NCI-H1417 treated with DMSO at 0.1 percent for 48 hours (cell line): ENCODE measurements around the gene NUDCD3.

Experiments
- DNase-seq: peaks from one replicate; lab custom pipeline; 2025; lab: John Stamatoyannopoulos, UW

Gene NUDCD3

DNA sequence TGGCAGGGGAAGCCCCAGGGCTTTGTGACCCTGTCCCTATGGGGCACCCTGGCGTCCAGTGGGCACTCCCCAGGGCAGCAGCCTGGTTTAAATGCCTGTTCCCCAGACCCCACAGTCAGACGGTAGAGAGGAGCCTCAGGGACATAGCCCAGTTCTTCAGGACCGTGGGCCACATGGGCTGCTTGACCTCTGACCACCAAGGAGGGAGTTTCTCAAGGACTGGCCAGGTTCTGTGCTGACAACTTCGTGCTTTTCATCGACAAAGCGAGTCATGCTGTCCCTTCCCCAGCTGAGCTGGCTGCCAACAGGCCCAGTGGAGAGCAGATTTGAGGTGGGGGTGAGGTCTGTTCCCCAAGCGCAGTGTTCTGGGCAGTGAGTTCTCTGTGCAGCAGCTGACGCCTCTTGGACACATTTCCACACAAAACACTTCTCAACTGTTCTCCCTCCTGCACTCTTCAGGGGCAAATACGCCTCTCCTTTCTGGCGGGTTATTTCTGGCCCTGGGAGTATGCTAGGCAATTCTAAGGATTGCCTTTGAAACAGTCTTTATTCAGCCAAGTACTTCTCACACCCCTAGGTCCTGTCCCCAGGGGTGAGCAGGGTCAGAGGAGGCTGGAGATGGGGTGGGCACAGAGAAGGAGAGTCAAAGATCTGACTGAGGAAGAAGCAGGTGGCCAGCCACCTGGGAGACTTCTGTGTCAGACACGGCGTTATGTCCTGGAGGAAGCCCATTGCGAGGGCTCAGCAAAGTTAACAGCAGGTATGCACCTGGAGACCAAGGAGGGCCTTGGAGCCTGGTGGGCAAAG lies 107.8 kb downstream of the NUDCD3 start:
- DNase-seq, result no peak

DNA sequence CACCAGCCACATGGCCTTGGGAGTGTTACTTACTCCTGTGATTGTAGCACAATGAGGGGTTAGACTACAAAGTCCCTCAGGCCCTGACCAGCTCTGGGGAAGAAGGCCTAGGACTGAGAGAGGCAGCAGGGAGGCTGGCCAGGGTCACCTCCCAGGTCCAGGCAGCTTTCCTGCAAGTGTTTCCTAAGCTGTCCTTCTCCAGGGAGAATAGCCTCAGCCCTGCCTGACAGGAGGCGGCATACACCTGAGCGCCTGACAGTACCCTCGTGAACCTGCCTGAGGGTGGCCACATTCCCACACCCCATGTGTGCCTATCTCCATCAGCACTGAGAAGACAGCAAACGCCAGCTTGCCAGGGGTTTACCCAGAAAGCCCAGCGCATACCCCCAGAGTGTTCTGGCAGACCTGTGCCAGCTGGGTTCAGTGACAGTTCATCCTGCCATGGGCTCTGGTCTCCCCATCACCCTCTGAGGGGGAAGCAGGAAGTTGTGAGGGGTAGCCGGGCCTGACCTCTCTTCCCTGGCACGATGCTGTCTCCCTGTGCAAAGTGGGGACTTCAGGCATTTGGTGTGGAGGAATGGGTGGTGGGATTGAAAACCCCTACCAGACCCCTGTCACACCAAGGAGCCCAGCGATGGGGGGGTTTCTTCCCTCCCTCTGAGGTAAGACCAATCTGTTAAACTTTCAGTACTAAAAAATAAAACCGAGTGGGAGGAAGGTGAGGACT lies 108.8 kb downstream of the NUDCD3 start:
- no peak for DNase-seq

DNA sequence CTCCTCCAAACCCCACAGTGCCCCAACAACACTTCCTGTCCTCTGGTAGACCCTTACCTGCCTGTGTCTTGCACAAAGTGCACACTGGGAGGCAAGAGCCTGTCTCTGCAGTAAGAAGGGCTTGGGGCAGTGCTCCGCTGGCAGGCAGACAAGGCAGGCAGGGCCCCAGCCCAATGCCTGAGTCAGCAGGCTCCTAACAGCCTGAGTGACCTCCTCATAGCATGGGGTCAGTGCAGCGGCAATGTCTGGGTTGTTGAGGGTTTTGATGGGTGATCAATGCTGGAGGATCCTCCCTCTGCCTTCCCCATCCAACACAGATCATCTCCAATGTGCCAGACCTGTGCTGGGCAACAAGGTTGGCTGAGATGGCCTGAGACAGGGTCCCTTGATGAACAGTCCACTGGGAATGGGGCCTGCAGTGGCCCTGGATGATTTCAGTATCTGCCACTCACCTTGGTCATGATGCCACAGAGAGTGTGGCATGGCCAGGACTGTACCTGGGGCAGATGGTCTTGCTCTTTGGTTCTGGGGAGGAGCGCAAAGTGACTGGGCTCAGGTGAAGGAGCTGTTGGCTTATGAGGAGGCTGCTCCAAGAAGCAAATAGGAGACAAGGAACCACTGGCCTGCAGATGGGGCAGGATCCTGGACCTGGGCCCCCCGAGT lies 109.5 kb downstream of the NUDCD3 start:
- no peak for DNase-seq

DNA sequence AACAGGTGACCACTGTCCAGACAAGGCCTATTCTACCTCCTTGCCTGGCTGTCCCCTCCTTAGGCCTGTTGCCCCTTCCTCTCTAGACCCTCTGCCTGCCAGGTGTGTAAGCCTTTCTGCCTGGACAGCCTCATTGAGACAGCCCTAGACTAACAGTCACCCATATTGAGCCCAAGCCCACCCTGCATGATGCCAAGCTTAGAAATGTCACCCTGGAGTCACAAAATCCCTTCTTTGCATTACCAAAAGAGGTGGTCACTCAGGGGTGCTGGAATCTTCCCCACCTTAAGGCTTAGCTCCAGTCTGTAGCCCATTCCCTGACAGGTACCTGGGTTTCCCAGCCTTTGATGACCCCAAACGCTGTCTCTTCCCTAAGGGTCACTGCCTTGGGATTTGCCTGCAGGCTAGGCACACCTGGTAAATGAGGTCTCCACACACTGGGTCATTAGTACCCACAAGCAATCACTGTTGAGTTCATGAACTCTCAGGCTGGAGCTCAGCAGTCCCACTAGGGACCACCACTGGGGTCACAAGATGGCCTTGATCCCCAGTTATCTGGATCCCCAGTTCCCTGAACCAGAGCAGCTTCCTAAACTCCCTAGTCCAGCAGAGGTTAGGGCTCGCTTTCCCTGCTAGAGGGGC lies 110.1 kb downstream of the NUDCD3 start:
- DNase-seq, result no peak

DNA sequence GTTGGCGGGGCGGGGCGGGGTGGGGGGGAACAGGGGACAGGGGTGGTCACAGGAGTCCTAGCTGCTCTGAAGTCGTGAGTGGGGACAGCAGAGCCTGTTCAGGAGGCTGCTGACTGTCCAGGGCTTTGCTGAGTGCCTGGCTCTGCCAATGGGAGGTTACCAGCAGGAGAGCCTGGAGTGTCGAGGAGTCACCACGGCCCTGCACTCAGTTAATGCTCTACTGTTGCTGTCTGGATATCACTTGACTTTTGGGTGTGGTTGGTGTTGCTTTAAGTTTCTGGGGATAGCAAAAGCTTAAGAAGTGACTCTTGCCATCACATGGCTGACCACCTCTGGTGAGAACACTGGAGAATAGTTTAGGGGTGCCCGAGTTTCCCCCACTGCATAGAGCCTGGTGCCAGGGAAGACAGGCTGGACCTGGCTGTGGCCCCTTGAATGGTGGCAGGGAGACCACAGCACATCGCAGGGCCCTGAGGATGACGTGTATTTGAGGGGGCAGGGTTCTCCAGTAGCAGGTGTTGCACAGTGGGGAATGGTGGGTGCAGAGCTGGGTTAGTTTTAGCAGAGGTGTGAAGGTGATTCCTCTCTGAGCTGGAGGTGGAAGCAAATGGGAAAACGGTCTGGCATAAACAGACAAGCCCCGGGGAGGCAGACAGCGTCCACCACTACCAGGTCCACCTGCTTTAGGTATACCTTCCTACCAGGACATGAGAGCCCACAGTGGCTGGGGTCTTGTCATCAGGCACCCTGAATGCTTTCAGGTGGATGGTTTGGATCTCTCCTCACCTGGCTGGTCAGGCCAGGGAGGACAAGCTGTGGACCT lies 110.9 kb downstream of the NUDCD3 start:
- no peak for DNase-seq

DNA sequence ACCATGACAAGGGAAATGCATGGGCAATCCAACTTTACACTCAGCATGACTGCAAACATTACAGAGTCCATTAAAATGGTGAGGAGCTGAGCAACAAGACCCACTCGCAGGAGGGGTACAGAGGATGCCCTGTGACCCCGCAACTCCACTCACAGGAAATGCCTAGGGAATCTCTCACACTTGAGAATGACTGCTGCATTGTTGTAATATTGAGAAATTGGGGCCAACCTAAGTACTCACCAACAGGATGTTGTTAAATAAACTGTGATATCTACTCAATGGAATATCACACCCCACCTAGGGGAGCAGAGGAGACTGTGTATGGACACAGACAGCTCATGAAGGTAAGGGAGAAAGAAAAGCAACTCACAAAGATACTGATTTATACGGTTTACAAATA lies 111.7 kb downstream of the NUDCD3 start:
- no peak for DNase-seq

DNA sequence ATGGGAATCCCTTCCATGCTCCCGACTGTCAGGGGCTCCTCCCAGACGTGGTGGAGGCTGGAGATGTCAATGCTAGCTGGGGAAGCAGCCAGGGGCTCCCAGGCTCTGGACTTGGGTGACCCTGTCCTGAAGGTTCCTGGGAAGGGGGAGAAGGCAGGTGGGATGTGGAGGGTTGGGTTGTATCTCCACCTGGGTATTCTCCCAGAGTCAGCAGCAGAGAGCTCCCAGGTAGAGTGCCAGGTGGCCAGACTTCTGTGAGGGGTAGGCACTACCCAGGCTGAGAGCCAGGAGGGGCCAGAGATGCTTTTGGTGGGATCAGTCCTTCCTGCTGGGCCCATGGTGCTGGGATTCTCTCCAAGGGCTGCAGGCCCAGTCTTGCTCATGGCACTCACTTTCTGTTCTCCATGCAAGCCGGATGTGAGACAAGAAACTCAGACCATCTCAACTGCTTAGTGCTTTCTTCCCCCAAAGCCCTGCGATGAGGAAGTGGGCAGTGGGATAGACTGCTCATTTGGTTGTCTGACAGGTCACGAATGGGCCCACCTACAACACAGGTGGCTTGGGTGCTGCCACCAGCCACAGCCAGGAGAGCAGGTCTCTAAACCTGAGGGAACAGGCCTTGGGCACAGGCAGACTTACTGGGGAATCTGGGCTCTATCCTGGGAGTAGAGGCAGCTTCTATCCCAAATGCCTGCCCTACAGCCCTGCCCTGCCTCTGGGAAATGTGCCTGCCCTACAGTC lies 112.6 kb downstream of the NUDCD3 start:
- no peak for DNase-seq

DNA sequence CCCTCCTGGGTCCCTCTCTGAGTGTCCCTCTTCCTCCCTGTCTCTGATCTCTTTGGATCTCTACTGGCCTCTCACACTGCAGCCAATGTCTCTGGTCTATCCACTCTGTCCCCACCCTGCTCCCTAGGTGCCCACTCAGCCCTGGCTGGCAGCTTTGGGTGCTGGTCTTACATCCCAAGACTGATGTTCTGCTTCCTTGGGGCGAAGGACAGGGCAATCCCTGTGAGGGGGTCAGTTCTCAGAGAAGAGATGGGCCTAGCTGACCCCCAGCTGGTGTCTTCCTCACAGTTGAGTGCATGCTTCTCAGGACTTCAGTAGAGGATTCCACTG lies 113.4 kb downstream of the NUDCD3 start:
- no peak for DNase-seq

DNA sequence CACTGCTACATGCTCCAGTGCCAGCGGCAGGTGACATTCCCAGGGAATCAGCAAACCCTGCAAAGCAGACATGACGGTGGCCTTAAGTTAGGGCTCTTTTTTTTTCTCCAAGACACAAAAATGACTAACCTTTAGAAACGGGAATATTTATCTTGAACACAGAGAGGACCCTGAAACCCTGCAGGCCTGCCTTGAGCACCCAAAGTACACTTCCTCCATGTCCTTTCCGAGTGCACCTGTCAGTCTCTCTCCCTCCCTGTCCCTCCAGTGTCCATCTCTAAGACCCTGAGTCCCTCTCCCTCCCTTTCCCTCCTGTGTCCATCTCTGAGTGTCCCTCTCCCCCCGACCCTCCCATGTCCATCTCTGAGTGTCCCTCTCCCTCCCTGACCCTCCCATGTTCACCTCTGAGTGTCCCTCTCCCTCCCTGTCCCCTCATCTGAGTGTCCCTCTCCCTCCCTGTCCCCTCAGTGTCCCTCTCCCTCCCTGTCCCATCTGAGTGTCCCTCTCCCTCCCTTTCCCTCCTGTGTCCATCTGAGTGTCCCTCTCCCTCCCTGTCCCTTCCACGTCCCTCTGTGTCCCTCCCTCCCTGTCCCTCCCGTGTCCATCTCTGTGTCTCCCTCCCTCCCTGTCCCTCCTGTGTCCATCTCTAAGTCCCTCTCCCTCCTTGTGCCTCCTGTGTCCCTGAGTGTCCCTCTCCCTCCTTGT lies 113.9 kb downstream of the NUDCD3 start:
- DNase-seq, result no peak

DNA sequence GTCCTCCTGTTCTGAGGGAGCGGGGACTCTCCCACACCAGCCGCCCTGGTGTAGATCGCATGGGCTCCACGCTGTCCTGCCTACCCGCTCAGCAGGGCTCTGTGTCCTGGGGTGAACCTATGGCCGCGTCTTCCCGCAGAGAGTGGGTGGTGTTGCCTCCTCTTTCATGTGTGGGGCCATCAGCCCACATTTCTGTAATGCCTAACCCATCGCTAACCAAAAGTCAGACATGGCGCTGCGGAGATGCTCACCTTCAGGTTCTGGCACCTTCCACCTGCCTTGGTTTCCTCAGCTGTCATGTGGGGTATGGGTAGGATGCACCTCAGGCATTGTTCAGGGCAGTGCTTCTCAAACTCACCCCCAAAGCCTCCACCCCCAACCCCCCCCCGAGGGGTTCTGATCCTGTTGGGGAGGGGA lies 114.5 kb downstream of the NUDCD3 start:
- DNase-seq, result no peak

DNA sequence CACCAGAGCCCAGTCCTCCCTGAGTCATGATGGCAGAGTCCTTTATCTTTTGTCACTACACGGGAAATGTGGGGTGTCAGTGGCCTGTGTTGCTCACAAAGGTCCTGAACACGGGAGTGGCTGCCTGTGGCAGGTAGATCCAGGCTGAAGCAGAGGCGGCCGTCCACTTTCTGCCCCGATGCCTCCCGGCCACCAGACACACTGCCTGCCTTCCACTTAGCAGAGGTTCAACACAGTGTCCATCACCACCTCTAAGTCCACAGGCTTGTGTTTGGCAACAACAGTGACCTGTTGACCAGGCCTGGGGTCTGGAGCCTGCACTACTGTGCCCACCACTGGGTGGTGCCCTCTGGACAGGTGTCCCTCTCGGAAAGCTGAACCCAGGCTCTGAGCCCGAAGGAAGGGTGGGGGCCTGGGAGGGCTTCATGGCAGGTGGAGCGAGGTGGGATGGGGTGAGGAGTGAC lies 115.2 kb downstream of the NUDCD3 start:
- no peak for DNase-seq

DNA sequence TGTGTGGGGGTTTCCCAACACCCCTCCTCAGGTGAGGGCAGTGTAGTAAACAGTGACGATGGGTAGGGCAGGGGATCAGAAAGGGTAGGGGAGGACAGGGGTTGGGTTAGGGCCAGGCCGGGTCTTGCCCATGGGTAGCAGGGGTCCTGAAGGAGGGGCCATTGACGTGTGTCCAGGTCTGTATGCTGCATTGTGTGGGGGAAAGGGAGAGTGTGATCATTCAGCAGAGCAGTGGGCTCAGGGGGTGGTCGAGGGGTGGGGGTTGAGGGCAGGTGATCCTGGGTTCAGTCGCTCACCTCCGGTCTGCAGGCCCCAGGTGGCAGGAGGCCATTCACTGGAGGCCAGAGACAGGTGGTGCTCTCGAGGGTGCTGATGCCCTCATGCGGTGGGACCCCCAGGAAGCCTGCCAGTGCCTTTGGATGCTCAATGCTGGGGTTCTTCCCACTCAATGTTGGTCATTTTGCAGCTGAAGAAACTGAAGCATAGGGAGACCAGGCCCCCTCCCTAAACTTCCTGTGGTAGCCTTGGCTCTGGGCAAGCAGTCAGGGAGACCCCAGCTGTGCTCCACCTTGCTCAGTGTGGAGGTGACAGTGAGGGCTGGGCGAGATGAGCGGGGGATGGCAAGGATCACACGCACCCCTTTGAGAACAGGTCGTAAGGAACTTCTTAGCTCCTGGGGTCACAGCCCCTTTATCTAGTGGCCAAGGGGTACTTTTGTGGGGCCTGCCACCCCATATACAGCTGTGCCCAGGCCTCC lies 116.3 kb downstream of the NUDCD3 start:
- DNase-seq, result no peak

DNA sequence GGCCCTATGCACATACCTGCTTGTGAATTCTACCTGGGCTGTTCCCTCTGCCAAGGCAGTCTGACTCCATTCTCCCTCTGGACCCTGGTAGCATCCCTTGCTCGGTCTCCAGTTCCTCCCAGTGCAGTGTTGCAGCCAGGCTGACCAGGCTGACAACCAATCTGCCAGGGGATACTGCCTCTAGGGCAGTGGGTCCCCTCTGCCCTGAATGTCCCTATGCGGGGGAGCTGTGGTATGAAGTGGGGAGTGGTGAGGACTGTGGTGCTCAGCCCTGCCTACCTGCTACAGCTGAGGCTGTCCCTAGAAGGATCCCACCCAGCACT lies 117.1 kb downstream of the NUDCD3 start:
- no peak for DNase-seq

DNA sequence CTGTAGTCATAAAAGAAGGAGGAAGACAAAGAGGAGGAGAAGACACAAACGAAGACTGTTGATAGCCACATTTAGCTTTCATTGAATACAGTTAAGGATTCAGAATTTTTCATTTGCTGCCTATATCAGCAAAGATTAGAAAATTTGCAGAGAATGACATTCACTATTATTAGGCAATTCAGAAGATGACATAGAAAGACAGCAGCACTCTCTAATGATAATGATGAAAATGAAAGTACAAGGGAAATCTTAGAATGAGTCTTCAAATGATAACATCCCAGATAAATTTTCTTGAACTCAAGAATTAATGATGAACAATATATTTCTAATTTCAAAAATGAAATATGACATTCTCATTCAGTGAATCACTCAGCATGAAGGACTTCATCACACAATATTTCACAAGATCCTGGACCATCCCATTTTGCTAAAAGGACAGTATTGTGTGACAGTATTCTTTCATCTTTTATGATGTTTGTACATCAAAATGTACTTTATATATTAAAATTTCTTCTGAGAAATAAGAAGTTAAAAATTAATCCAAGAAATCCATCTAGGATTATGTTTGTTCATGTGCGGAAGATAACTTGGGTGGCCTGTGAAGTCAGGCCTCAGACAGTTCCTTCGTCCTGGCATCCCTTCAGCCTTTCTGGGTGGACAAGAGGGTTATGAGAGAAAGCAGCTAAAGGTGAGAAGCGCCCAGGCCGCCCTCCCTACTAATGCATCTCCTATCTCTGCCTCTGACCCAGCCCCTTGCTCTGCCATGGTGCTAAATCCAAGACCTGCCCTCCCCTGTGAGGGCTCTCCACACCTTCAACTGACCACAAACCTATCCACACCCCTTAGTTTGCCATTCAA lies 117.7 kb downstream of the NUDCD3 start:
- DNase-seq, result no peak

DNA sequence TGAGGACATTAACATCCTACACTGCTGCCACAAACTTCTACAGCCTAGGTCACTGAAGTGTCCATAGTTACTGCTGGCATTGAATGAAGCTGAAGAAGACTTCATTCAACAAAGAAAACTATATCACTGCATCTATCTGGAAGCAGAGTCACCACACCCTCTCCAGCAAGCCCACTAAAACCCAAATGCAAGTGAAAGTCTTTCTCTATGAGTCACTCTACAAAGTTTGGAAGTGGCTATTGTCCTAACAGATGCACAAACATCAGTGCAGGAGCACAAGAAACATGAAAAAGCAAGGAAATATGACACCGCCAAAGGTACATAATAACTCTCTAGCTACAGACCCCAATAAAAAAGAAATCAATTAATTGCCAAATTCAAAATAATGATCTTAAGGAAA lies 121.6 kb downstream of the NUDCD3 start:
- DNase-seq, result no peak

DNA sequence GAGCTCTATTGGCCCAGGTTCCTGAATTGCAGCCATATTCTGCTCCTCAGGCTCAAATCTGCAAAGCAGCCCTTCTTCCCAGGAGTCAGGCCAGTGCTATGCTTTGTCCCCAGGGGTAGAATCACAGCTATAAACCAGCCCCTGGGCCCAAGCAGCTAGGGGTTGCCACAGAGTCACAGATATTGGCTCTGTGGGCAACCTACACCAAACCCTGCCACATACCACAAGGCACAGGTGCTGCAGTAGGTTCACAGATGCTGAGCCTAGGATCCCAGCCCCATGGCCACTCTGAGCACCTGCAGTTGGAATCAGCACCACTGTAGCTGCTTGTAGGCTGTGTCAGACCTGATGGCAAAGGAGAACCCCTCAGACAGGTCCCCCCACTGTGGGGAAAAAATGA lies 122.0 kb downstream of the NUDCD3 start:
- DNase-seq, result no peak

DNA sequence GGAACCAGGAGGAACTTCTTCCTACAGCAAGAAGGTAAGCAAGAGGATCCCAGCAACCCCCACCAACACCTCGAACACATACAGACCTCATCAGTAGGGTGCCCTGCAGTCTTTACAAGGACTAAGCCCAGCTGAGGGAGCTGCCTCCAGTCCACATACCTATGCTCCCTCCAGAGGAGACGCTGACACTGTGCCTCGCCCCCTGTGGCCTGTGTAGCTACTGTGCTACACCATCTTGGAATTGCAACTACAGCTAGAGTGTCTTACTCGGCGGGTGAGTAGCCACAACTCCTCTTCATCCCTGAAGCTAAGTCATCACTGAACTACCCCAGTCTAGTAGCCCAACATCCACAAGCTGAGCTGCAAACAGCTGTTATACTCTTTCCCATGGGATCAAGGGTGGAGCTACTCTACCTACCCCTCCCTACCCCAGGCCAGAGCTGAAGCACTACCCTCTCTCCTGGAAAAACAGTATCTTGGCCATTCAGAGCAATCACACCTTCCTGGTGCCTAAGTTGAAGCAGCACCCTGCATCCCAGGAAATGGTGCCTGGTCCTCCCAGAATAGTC lies 122.9 kb downstream of the NUDCD3 start:
- no peak for DNase-seq

DNA sequence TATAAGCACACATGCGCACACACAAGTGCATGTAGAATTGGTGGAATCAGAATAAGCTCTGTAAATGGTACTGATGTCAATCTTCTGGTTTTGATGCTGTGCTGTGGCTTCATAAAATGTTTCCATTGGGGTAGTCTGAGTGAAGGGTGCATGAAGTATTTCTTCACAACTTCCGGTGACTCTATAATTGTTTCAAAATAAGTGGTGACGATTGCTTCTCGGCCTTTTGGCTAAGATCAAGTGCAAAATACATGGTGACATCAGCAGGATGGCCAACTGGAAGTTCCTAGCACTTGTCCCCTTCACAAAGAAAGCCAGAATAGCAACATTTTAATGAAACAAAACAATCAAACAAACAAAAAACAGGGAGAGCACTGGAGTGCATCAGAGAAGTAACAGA lies 123.5 kb downstream of the NUDCD3 start:
- no peak for DNase-seq
